Measurements from ENCODE around the gene IGSF9B.

GRCh38 chr11:133995066-133995465 is 38.3 kb upstream of the IGSF9B start:
- TF ChIP-seq CTCF (IDR thresholded peaks at IDR 0.05; ENCODE audit: insufficient read depth, low read depth, low read length) (no peak), EZH2 (IDR thresholded peaks at IDR 0.05; ENCODE audit: insufficient read depth, low read length) (no peak)
